NCI-H226 (cell line): Measurements from ENCODE around the gene ABLIM2.
"Not testable (repeated sequence)": the region's sequence is repeated elsewhere in the genome, so short reads cannot be mapped to it uniquely, and the experiment has no call there.

ENCODE experiments used
- DNase-seq: peaks from one replicate; pipeline ENCODE4 v3.0.0-alpha.2; 2015

Gene ABLIM2

DNA sequence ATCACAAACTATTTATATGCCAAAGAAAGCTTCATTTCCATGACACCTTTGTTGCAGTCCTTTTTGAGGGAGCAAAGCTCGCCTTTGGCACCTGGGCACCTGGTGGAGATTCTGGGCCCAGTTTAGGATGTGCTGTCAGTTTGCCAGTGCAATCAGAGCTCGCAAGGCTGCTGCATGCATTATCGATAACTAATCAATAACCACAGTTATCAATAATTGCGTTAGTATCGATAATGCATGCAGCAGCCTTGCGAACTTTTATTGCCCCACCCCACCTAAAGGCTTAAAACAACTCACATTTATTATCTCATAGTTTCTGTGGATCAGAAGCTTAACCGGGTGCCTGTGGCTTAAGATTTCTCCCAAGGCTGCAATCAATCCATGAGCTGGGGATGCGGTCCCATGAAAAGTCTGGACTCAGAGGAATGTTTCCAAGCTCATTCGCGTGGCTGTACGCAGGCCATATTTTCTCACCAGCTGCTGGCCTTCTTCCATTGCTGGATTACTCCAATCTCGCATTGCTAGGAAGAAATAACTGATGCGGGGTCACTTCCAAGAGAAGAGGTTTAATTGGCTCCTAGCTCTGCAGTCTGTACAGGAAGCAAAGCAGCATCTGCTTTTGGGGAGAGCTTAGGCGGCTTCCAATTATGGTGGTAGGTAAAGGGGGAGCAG is 212.8 kb downstream of the ABLIM2 start:
- no peak for DNase-seq

DNA sequence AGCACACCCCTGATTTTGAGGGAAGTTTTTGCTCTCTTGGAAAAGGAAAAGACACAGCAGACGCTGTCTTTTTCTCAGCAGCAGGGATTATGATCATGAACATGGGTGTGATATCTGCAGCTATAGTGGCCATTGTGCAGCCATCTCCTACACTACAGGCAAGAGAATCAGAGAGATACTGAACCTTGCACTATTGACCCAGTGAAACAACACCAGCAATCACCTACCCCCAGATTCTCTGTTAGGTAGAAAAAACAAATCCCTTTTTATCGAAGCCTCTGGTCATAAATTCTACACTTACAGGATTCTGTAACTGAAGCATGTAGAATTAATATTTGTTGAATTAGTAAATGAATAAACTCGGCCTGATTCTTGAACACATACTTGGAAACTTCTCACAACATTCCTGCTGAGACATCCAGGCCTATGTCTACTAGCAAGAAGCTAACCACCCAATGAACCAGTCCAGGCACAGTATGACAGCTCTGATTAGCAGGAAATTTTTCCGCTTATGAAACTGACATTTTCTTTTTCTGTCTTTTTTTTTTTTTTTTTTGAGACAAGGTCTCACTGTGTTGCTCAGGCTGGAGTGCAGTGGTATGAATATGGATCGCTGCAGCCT is 213.9 kb downstream of the ABLIM2 start:
- no peak for DNase-seq

DNA sequence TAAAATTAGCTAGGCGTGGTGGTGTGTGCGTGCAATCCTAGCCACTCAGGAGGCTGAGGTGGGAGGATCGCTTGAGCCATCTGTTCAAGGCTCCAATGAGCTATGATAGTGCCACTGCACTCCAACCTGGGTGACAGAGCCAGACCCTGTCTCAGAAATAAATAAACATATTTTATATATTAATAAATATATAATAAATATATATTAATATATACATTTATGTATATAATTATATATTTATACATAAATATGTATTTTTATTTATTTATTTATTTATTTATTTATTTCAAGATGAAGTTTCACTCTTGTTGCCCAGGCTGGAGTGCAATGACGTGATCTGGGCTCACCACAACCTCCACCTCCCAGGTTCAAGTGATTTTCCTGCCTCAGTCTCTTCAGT is 214.9 kb downstream of the ABLIM2 start:
- DNase-seq: not testable (repeated sequence)

DNA sequence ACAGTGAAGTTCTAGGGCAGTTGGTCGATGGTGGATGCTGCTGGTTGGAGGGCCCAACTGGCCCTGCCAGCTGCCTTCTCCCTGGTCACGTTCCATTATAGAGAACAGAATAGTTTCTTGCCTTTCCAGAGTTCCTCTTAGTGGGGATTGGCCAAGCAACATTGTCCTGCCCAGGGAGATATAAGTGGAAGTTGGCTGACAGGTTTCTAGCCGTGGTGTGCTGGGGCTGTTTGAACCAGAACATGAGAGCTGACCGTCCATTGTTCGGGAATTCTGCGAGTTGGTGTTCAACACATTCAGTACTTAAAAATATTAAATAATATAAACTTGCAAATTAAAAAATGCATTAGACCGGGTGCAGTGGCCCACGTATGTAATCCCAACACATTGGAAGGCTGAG is 215.4 kb downstream of the ABLIM2 start:
- DNase-seq: no peak

DNA sequence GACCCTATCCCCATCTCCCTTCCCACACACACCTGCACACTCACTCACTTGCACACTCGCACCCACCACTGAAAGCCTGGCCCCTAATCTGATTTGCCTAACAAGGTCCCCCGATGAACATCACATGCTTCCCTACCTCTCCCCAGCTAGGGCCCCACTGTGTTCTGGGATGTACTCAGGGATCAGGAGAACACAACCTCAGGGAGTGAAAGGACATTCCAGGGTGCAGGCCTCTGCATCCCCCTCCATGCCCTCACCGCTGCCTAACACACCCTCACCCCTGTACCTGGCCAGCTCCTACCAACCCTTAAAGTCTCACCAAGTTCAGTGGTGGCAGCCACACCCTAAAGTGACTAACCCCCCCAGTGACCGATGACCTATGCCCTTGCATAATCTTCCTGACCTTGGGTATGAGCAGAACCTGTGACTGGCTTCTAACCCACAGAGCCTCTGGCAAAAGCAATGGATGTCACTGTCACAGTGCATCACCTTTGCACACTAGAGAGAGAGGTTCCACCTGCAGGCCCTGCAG is 216.6 kb downstream of the ABLIM2 start:
- no peak for DNase-seq

DNA sequence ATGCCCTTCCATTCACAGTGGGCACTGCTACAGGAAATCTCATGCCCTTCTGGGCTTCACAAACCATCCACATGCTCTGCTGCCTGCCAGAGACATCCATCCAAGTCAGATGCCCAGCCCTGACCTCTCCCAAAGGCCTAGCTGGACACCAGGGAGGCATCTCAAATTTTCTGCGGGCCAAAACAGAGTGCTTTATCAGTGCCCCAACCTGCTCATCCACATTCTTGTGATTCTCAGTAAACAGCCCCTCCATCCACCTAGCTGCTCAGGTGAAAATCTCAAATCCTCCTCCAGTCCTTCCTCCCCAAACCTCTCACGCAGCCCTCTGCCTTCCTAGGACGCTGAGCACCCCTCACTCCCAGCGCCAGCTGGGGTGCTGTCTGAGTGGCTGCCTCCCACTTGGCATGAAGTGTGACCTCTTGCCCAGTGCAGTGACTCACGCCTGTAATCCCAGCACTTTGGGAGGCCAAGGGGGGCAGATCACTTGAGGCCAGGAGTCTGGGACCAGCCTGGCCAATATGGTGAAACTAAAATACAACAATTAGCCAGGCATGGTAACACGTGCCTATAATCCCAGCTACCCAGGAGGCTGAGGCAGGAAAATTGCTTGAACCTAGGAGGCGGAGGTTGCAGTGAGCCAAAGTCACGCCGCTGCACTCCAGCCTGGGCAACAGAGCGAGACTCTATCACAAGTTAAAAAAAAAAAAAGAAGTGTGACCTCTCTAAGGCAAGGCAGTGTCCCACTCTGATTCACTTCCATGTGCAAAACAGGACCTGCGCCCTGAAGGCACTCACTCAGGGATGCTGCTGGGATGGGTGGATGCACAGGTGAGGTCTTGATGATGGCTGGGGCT is 217.3 kb downstream of the ABLIM2 start:
- peak; percentile 83 for DNase-seq

DNA sequence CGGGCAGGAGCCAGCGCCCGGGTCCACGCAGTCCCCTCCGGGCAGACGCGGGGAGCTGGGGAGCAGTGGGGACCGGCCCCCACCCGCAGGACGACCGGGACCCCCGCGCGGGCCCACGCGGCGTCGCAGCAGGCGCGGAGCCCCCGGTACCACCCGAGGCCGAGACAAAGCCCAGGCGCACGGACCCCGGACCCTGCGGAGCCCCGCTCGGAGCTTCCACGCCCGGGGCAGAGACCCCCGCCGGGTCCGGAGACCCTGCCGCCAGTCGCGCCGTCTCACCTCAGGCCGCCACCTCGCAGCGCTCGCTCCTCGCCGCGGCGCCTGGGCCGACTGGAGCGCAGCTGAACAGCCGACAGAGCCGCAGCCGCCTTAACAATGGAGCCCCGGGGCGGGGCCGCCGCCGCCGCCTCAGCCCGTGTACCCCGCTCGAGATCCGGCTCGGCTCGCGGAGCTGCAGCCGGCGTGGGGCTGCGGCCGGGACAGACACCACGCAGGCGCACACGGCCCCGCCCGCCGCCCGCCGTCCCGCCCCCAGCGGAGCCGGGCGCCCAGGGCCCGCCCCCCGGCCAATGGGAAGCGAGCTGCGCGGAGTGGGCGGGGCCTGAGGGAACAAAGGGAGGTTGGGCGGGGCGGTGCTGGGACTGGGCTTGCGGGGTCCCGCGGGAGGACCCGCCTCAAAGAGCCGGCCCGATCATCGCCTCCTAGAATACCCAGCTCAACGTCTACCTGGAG is 219.1 kb downstream of the ABLIM2 start, which contains the start of gene AFAP1:
Gene AFAP1 (minus strand): TSS at position 485 of the 732 bp plus-strand sequence. CDS start 67,783 bp downstream, outside the sequence.
- peak; percentile 80 for DNase-seq

DNA sequence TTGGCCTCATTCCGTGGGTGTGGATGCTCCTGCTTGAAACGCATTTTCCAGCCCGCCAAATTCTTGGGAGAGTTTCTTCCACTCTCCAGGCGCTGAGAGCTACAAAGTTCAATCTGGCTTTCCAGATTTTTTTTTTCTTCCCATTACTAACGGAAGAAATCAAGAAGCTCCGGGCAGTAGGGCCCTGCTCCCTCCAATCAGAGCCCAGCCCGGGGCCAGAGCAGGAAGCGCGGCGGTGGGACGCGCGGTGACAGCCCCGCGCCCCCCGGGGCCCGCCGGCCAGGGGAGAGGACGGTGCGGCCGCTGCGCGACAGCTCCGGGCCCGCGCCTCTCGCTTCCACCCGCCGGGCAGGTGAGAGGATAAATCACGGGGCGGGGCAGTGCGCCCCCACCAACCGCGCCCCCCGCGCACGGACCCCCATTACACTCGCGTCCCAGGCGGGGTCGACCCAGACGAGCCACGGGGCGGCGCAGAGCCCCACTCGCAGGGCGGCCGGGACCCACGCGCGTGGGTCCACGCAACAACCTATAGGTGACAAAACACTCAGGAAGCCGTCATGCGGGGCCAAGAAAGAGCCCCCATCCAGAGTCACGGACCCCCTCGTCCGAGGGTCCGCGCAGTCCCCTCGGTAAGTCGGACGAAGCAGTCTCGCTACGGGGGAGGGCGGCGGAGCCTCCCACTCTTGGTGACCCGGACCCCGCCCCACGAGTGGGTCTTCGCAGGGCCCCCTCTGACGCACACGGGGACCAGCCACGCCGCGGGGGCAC is 219.8 kb downstream of the ABLIM2 start:
- DNase-seq: peak; percentile 22

DNA sequence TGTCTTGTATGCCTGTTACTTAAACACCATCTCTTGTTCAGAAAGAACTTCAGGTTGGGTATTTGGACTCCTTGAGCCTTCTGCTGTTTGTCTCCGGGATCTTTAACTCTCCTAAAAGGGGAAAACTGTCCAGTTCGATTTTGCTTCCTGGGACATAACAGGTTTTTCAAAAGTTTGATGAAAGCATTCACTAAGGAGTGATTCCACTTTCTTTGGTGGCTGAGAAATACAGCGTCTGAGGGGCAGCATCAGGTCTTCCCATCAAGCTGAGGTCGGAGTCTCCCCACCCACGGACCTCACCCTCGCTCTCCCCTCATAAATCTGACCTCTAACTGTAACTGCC is 220.4 kb downstream of the ABLIM2 start:
- DNase-seq: no peak

DNA sequence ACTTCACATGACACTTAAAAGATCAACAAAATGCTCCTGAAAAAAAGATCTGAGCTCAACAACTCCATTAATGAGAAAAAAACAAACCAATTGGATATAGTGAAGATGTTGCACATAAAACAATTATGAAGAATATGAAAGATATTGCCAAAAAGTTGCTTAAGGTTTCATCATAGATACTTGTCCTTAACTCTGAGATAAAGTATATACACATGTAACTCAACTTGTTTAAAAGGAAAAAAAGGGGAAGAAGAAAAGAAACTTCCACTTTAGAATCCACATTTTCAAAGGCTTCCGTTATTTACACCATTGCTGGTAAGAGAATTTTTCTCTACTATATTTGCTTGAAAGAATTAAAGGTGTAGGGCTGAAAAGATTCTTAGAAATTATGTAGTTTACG is 221.6 kb downstream of the ABLIM2 start:
- no peak for DNase-seq

DNA sequence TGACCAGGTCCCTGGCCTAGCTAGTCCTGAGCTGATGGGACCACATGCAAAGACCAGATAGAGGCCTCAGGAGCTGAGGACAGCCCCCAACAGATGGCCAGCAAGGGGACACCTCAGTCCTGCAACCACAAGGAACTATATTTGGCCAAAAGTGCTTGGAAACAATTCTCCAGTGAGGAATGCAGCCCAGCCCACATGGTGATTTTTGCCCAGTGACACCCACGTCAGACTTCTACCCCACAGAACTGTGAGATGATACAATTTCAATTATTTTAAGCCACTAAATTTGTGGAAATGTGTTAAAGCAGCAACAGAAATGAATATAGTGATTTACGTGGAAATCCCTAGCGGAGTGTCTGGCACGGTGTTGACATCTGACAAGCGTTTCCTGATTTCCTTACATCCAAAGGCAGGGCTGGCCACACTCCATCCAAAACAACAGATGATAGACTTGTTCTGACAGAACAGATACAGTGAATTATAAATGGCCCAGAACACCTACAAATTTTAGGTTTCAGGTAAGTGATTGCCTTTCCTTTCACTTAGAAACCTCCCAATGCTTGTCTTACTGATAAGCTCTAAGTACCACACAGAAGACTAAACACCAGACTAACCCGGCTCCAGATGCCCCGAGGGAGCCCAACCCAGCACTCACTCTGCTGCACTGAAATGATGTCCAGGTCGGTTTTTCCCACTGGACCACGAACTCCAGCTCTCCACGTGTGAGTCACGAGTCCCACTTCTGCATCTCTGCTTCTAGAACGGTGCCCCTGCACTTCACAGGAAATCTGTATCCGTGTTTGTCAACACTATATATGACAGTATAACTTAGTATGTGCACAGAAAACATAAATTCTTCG is 224.7 kb downstream of the ABLIM2 start:
- peak; percentile 56 for DNase-seq

DNA sequence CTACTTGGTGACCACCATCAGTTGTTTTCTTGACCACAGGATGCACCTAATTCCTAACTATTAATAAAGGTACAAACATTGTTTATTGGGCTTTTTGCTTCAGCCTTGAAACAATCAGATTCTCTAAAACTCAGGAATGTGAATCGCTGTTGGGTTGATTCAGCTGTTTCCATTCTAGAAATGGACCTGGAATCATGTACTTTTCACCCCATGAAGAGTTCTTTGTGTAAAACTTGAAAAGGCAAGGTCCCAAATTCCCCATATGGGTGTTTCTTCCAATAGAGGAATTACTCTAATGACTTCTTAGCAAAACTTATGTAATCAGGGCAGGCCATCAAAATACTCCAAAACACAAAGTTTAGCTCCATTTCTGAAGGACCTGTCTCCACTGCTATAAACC is 226.3 kb downstream of the ABLIM2 start:
- no peak for DNase-seq

DNA sequence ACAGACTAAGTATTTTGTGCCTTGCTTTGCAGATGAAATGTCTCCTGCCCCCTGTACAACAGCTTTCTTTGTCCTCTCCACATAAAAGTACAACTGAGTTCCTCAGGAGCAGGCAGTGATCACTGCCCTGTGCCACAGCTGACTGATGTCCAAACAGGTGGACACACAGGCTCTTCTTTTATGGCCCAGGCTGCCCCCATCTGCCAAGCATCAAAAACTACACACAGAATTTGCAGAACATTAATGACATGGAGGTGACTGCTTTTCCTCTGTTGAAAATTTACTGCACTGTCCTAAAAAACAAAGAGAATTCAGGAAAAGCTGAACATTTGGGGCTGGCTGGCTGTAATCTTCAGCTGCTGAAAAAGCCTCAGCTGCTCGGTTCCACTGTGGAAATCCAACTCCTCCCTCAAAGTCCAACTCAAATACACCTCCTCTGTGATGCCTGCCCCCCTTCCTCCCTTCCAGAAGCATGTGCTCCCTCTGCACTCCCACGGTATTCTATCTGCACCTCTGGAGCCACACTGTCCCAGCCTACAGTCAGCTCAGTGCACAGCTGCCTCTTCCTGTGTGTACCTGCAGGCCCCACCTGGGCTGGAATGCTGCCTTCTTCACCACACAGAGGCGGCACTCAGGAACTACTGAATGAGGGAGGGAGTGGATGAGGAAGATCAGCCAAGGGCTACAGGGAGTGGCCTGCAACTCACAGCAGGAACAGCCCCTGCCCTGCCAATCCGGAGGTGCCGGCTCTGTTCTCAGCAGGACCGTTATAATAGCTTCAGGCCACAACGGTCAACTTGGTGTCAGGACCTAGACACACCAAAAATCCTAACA is 229.3 kb downstream of the ABLIM2 start:
- DNase-seq: no peak

DNA sequence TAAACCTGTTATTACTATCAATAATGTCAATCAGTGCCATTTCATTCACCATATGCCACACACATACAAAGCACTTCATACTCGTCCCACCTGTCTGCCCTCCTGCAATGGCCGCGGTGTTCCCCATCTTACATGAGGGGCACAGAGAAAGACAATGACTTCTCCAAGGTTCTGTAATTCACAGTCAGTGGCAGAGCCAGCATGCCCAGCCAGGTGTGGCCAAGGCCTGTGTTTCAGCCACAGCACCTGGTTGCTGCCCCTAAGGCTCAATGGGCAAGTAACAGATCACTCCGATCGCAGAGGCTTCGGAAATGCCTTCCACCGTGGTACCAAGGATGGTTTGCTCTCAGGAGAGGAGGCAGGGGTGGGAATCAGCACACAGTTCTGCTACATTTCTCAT is 229.9 kb downstream of the ABLIM2 start:
- DNase-seq: no peak

DNA sequence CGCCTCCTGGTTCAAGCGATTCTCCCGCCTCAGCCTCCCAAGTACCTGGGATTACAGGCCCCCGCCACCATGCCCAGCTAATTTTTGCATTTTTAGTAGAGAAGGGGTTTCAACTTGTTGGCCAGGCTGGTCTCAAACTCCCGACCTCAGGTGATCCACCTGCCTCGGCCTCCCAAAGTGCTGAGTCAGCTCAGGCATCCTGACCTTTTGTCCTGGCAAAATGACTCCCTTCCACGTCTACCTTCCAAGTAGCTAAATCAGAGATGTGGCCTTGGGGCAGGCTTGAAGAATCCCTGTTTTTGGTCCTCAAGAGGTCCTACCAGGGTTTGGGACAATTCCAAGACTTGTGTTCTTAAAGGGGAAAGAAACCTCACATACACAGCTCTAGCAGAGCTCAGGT is 231.8 kb downstream of the ABLIM2 start:
- DNase-seq: no peak

DNA sequence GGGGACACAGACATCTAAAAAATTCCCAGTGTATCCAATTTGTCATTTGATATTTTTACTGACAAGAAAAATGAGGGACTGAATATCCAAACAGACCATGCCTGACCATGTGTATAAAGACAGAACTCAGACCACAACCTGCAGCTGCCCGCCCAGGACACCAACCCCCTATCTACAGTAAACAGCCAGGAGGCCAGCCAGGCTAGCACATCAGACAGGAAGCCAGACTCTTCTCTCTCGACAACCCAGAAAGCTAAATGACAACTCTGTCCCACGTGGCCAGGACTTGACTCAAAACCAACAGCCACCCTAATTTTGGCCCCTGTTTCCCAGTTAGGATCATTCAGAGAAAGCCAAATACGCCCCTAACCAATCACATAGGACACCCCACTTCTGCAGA is 234.0 kb downstream of the ABLIM2 start:
- no peak for DNase-seq

DNA sequence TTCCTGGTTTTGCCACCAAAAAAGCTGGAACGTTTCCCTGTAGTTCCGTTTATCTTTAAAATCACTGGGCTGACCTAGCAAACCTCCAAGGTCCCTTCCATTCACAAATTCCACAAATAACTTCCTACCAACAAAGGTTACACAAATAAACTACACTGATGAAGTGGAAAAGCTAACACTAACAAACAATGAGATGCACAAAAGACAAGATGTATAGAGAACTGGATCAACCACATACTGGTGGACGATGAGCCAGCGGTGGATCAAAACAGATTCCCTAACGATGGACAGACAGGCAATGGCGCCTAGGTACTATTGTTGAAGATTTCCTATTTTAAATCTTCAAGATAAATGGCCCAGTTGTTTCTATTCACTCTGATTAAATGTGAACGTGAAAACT is 234.4 kb downstream of the ABLIM2 start:
- no peak for DNase-seq

DNA sequence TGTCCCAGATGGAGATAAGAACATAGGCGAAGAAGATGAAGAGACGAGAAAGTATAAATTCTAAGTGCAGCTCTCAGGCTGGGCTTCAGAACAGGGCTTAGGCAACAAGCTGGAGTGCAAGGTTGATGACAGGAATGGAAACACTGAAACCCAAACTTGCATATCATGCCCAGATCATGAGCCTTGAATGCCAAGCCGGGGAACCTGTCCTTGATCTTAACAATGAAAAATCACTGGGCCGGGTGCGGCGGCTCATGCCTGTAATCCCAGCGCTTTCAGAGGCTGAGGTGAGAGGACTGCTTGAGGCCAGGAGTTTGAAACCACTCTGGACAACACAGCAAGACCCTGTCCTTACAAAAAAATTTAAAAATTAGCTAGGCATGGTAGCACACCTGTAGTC is 236.1 kb downstream of the ABLIM2 start:
- no peak for DNase-seq

DNA sequence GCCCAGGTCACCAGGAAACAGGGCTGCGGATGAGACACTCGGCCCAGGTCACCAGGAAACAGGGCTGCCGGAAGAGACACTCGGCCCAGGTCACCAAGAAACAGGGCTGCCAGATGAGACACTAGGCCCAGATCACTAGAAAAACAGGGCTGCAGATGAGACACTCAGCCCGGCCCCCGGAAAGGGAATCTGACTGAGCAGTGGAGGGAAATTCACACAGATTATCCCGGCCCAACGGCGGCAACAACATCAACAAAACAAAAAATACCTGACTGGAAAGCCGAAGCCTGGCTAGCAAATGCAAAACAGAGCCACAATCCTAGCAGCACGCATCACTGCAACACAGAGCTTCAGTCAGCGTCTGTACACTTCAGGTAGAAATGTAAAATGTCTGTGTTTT is 239.6 kb downstream of the ABLIM2 start:
- no peak for DNase-seq

DNA sequence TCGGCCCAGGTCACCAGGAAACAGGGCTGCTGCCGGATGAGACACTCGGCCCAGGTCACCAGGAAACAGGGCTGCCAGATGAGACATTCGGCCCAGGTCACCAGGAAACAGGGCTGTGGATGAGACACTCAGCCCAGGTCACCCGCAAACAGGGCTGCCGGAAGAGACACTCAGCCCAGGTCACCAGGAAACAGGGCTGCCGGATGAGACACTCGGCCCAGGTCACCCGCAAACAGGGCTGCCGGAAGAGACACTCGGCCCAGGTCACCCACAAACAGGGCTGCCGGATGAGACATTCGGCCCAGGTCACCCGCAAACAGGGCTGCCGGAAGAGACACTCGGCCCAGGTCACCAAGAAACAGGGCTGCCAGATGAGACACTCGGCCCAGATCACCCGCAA is 240.4 kb downstream of the ABLIM2 start:
- not testable (repeated sequence) for DNase-seq
